SU-DHL-6 (cell line): ENCODE data around the gene LDLRAD3.

Experiments
- EZH2phosphoT487 ChIP-seq: fragments of 200-600 bp; sonication (generic), shearing (Covaris generic); conservative IDR thresholded peaks from 2 replicates; pipeline ENCODE4 v1.6.1; 2018; ENCODE audit warnings: mild to moderate bottlenecking, antibody characterized with exemption, low read length, moderate library complexity, mixed read lengths
- TF ChIP-seq, protein P1 (sequence below): fragments of 200-600 bp; sonication (generic); IDR thresholded peaks from one replicate; pipeline ENCODE4 v1.5.1; 2017; ENCODE audit warnings: antibody characterized with exemption, mild to moderate bottlenecking, low read length, moderate library complexity; ENCODE audit not compliant: insufficient read depth, poor library complexity, severe bottlenecking

- TF ChIP-seq, protein P1, sequence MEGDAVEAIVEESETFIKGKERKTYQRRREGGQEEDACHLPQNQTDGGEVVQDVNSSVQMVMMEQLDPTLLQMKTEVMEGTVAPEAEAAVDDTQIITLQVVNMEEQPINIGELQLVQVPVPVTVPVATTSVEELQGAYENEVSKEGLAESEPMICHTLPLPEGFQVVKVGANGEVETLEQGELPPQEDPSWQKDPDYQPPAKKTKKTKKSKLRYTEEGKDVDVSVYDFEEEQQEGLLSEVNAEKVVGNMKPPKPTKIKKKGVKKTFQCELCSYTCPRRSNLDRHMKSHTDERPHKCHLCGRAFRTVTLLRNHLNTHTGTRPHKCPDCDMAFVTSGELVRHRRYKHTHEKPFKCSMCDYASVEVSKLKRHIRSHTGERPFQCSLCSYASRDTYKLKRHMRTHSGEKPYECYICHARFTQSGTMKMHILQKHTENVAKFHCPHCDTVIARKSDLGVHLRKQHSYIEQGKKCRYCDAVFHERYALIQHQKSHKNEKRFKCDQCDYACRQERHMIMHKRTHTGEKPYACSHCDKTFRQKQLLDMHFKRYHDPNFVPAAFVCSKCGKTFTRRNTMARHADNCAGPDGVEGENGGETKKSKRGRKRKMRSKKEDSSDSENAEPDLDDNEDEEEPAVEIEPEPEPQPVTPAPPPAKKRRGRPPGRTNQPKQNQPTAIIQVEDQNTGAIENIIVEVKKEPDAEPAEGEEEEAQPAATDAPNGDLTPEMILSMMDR: no peak
- TF ChIP-seq EZH2phosphoT487: no peak
Observed at GRCh38 chr11:36033936-36034335, 90.1 kb downstream of the LDLRAD3 start.
